Stimulated activated naive CD4-positive, alpha-beta T cell treated with Interleukin-2 at 50 U/mL for 16 hours (primary cell): Measurements from ENCODE around the gene CFAP65.

Experiments
- DNase-seq: peaks from one replicate; lab custom pipeline; 2025; lab: John Stamatoyannopoulos, UW

The CFAP65 gene

DNA sequence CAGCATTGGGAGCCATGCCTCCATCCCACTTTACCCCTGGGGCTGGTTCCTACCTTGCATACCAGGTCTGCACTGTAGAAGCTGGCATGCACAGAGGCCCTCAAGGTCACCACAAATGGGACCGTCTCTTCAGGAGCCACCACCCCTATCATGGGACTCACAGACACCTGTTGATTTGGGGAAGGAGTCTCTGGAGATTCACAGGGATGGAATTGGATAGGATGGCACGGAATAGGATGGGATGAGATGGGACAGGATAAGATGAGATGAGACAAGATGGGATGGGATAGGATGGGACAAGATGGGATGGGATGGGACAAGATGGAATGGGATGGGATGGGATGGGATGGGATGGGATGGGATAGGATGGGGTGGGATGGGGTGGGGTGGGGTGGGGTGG, 32.0 kb downstream of the CFAP65 start:
- DNase-seq, result no peak

DNA sequence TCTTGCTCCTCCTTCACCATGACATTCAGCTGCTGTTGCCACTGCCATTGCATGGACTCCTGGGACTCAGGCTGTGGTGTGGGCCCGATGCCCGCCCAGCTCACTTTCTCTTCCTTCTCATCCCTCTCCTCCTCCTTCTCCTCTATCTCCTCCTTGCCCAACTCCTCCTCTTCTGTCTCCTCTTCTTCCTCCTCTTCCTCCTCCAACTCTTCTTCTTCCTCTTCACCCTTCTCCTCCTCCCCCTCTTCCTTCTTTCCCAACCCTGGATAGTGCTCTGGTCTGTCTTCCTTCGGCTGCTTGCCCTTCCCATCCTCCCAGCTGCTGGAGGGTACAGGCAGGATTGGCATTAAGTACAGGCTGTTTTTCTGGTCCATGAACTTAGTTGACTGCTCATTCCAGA, 37.3 kb downstream of the CFAP65 start:
- DNase-seq, result no peak

DNA sequence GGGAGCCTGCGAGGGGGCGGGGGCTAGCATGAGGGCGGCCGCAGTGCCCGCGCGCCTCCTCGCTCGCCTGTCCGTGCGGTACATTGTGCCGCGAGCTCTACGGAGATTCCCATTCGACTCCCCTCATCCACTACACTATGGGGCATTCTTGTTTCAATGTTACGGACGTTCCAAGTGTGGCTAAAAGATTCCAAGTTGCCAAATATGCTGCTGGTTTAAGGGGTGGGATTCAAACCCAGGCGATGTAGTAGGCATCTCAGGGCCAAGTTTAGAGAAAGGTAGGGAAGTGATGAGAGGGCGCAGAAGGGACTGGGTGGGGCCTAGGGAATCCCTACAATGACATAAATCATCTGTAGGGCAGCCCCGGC, 38.1 kb downstream of the CFAP65 start:
- no peak for DNase-seq

DNA sequence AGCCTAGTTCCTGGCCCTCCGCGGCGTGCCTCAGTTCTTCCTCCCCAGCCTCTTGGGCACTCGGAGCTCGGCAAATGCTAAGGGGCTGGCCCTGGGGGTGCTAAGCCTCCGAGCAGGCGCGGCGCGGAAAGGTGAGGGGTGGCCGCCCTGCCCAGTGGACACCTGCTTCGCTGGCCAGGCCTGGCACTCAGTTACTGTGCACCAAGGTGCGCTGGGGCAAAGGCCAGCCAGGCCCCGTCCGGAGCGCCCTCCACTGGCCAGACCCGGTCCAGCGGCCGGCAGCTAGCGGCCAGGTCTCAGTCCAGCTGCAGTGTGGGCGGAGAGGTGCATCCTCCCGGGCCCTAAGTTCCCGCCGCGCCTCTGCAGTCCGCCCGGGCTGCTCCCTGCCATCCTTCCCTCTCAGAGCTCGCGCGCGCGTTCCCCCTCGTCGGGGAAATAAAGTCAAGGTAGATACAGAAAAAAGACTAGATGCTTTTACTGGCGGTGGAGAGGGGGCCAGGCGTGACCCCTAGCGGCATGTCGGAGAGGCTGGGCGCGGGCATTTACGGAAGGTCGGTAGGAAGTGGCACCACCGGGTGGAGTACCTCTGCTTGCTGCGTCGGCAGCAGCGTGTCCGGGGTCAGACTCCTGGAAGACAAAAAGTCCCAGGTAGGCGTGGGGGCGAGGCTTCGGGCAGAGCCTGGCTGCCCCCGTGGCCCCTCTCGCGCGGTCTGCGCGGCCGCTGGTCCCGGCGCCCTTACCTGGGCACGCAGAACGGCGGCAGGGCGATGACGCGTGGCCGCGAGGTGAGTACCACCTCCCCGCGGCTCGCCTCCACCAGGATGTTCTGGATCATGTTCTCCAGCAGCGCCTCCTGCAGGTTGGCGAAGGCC, 38.7 kb downstream of the CFAP65 start:
- peak; percentile 40 for DNase-seq

DNA sequence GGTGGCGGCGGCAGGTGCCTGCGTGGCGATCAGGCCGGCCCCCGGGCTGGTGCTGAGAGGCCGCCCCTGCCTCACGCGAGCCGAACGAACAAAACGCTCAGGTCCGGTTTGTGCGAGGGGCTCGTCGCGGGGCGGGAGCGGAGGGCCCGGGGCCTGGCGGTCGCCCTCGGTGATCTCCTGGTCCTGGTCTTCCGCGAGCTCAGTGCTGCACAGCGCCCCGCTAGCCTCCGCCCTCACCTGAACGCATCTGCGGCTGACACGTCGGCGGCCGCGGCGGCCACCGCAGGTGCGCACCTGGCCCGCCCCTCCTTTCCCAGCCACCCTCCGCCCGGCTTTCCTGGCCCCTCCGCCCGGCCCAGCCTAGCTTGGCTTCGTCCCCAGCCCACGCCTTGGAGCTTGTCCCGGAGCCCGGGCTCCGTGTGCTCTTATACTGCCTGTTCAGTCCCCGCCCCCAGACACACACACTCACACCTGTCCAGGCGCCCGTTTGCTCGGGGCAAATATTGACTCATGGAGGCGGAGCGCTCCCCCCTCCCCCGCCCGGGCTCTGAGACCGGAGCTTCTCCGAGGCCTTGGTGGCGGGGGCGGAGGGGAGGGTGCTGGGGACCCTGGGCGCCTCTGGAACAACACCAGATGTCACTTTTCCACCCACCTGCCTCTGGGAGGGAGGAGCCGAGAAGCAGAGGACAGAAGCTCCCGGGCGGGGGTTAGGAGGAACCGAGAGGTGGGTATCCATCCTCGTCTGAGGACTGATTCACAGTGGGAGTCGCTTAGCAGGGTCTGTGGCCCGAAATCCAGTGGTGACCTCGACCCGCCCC, 39.5 kb downstream of the CFAP65 start:
- DNase-seq, result peak; percentile 22

DNA sequence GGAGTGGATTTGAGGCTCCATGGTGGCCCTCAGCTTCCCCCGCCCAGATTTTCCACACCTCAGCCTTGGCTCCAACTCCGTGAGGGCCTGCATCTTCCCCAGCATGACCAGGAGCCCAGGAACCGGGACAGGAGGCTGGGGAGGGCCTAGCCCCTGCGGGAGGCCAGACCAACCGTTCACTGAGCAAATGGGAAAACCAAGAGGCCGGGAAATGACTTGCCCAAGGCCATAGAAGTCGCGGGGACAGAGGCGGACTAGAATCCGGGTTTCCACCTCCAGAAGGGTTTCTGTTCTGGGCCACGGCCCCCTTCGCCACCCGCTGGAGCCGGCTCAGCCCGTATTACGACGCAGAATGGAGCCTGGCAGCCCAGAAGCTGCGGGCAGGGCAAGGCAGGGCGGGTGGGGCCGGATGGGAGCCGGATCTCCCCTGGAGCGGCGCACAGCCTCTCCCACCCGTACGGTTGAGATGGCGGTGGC, 40.2 kb downstream of the CFAP65 start:
- no peak for DNase-seq

DNA sequence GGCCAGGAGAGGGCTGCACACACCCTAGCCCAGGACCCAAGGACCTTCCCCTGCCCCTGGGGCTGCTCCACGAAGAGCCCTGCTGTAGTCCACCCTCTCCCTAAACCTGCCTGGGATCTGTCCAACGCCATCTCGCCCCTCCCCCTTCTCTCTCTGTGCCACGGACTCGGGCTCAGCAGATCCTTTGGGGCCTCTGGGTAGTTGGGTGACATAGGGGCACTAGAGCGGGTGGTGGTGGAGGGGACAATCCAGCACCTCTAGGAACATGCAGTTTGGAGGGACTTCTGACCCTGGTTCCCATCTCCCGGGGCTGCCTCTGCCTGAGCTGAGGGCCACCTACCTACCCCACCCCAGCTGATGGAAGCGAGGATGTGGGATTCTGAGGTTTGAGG, 40.8 kb downstream of the CFAP65 start:
- no peak for DNase-seq

DNA sequence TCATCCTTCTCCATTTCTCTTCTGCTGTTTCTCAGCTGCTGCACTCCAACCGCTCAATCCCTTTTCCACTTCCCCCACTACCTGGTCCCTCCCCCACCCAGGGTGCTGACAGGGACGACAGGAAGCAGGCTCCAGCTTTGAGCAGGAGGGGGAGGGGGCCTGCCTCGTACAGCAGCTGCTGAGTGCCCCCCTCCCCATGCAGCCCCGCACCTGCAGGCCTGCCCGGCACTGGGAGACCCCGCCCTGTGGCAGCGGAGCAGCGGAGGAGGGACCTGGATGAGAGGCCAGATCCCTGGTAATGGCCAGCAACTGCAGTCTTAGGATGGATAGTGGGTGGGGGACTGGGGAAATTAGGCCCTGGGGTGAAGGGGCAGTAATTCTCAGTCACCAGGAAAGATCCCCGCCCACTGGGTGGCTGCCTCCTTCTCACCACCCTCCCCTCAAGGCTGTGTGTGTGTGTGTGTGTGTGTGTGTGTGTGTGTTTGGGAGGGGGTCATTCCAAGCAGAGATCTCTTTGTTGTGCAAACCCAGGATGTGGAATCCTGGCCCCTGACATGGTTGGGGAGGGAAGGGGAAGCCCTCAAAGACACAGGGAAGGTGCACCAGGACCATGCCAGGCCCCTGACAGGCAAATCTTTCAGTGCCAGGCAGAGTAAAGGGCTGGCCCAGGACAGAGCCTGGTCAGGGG, 41.3 kb downstream of the CFAP65 start:
- no peak for DNase-seq

DNA sequence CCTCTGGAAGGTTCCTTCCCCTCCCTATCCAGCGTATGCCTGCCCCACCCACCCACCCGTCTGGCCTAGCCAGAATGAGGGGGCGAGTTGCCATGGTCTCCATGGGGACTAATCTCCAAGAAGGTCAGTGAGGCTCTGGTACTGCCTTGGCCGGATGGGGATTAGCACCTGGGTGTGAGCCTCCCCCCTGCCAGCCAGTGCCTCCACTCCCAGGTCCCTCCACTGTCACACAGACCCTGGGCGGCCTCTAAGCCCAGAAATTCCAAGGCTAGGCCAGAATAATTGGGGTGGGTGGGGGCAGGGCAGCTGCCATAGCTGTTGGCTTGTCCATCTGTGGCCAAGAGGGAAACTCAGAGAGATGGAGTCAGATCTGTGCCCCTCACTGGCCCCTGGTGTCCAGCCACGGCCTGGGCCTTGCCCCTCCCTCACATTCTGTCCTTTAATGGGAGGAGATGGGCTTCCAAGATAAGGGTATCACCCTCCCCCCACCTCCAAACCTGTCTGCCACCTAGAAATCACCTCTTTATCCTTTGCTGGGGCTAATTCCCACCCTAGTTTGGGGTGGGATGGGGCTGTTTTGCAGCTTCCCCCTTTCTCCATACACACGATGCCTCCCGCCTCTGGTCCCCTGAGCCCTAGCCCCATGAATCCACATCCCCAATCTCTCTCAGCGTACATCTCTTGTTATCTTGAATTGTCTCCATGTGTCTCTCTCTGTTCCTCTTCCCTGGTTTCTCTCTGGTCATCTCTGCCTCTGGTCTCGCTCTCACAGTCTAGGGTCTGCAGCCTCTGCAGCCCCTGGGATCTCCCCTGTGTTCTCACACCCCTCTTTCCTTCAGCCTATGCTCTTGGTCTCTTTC, 42.1 kb downstream of the CFAP65 start:
- DNase-seq, result no peak

DNA sequence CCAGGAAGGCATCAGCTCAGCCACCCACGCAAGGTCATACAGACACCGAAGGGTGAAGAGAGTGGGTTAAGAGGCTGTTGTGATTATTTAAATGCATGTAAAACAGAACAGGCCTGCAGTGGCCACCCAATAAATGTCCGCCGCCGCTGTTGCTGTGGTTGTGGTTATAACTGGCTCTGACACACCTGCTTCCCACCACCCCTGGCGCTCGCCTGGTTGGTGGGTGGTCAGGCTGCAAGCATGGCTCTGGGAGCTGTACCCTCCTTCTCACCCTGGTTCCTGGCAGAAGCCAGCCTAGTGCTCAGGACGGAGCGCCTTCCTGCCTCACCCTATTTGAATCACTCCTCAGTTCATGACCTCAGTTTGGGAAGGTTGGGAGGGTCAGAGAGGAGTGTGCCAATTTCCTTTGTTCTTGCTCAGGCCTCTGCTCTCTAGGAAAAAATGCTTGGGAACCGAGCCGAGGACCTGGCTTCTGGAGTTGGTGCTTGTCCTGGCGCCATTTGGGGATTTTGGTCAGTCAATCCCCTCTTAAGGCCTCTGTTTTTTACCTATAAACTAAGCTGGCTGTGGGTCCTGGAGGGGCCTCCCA, 42.8 kb downstream of the CFAP65 start:
- no peak for DNase-seq

DNA sequence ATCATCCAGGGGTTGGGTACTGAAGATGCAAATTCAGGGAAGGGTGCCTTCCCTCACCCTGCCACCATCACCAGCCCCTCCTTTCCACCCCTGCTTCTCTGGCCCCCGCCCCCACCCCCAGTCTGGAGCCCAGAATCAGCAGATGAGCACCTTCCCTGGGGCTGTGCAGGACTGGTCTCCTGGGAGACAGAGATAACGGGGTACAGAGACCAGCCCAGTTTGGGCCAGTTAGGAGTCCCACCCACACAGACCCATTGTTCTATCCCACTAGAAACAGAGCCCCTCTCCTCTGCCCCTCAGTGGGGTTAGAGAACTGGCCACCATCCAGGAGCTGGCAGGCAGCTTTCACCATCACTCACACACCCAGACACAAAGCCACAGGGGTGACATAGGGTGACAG, 43.6 kb downstream of the CFAP65 start:
- no peak for DNase-seq

DNA sequence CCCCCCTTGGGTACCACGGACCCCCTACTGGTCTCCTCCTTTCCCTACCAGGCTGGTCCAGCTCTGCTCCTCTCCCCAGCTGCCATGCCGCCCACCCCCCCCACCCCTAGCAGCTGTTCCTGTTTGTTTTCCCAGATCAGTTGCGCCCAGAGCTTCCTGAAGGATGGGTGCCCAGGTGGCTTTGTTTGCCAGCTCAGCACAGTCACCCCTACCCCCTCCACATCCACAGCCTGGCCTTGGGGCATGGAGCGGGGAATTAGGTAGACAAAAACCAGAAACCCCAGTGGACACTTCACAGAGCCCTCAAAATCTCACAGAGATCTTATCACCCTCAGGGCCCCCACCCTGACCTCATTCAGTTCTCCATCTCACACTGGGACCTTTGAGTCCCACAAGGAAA, 44.4 kb downstream of the CFAP65 start:
- no peak for DNase-seq

DNA sequence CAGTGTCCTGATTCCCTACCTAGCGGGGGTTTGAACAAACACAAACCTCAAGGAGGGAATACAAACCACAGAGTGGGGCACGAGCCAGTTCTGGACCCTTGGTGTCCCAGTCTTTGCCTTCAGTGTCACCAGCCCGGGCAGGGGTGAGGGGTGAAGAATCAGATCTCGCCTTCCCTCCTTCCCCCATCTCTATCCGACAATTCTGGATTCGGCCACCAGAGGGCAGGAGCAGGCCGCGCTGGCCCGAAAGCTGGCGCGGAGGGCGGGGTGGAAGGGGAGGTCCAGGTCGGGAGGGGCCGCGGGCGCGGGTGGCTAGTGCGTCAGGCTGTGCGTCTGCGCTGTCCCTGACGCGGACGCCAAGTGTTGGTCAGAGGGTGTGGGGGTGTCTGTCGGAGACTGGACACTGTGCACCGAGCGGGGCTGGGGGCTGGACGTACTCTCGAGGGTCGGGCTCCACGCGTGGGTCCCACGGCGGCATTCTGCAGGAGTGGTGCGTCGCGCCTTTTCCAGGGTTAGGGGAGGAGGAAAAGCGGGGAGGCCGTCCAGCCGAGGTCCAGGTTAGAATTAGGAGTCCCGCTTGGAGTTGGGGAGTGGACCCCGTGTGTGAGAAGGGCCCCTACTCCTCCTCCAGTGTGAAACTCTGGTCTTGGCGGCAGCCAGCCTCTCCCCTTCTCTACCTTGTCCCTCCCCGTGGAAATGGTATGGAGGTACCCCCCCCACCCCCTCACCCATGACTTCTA, 45.2 kb downstream of the CFAP65 start:
- DNase-seq, result peak; percentile 77

DNA sequence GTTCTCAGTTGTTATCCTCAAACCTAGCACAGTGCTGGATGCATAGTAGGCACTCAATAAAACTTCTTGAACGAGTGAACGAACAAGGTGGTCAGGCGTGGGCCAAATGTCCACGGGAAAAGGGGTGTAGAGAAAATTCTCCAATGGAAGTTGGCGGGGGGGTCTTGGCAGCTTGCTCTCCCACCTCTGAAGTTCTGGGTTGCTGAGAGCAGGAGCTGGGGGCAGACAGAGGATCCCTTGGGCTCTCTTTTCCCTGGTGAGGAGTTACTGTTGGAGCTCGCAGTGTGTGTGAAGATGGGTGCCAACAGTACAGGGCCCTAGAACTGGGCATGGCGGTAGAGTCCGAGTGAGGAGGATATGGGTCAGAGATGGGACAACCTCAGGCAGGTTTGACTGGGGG, 45.8 kb downstream of the CFAP65 start:
- DNase-seq, result no peak

DNA sequence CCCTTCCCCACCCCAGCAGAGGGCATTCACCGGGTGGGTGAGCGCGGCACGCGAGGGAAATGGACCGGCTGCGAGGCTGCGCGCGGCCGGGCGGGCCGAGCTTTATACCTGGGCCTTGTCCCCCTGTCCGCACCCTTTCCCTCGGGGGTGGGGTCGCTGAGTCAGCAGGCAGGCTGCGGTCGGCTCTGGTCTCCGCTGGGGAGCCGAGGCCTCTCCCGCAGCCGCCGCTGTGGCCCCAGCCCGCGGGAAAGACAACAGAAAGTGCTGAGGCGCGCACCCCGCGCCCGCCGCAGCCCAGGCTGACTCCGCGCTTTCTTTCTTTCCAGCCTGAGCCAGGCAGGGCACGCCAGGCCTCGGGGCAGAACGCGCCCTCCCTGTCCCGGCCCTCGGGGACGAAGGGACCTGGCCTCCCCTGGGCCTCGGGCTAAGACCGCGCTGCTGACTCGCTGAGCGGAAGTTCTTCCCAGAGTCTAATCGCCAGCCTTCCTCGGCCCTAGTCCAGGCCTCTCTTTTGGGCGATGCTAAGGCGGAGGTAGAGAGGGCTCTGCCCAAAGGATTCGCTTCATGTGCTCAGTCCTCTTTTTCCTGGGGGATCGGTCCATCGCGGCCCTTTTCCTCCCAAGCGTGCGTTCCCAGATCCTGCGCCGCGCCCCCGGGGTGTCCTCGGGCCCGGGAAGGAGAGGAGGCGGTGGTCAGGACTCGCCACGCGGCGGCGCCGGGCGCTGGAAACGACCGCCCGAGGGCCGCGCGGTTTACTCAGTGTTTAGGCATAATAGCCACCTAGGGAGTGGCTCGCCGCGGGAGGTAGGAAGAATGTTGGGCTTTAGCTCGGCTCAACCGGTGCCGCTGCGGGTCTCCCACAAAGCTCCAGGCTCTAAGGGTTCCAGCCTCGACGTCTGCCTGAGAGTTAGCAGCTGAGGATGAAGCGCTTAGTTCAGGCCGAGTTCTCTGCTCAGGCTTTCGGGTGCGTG, 47.7 kb downstream of the CFAP65 start, which contains the start of gene CRYBA2:
Gene CRYBA2 (minus strand): TSS at position 78 of the 971 bp plus-strand sequence. CDS start 246 bp downstream, outside the sequence.
- DNase-seq, result no peak

DNA sequence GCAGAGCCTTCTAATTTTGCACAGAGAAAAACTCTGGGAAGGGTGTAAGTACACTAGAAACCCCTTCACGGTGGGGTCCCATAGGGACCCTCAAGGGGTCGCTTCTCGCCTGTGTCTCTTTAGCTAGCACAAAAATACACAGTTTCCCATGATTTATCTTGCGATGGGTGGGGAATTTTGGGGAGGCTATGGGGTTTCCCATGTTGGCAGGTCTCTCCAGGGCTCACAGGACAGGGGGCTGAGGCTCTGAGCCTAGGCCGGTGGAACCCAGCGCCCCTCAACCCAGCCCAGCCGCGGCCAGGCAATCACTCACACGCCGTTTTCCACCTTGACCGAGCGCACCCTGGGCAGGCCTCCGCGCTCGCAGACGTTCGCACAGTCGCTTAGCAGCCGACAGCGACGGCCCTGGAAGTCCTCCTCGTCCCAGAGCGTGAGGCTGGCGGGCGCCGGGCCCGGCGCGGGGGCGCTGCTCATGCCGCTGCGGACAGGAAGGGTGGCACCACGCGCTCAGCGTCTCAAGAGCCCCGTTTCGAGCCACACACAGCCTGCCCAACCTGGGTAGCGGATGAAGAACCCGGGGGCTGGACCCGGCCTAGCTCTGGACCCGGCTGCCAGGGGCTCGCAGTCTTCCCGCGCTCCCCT, 48.5 kb downstream of the CFAP65 start:
- DNase-seq, result no peak

DNA sequence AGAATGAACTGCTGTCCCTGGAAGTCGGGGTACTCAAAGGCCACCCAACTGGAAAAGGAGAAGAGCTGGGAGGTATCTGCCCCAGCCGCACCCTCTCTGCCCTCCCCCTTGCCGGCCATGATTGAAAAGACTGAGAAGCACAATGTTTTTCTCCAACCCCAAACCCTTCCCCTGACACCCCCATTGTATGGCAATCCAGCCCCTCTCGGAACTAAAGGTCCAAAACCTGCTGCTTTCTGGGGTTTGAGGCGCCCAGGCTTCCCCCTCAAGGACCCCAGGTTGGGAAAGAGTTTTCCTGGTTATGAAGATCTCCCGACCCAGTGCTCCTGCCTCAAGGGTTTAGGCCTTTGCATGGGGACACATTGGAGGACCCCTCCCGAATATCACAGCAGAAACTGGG, 49.1 kb downstream of the CFAP65 start:
- no peak for DNase-seq

DNA sequence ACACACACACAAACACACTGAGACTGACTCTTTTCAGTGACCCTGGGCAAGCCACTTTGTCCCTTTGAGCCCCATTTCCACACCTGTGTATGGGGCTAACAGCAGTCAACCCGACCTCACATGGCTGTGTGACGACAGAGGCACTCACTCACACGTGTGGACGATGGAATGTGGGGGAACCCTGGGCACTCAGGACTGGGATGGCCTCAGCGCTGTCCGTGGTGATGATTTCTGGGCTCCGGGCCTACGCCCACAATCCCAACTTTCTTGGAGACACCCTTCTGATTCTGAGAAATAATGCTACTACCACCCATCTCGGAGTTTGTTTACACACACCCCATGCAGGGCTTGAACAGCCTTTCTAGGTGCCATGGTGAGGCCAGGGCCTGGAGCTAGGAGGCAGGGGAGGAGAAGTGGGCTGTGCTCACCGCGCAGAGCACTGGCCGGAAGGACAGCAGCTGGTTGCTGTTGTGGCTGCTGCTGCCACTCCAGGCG, 49.6 kb downstream of the CFAP65 start:
- no peak for DNase-seq

DNA sequence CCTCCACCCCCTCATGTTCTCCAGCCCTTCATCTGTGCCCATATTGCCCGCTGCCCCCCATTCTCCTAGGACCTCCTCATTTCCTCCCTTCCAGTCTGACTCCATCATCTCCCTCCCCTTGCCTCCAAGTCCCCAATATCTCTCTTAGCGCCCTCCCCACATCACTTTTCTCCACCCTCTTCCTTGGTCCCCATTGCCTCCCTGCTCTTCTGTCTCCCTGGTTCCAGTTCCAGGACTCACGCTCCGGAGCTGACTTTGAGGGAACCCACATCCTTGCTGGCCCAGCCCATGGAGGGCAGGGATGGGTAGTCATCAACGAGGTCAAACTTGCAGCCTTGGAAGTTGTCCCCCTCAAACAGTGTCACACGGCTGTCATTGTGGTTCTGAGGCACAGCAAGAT, 50.7 kb downstream of the CFAP65 start:
- no peak for DNase-seq
